SK-MEL-5 (cell line): ENCODE results near the gene CYP4V2. TPM values are rescaled to one million over a fixed set of nuclear protein-coding genes. Genes with fewer than 3 reads are reported as not detected.

Experiments
- DNase-seq: peaks from one replicate; pipeline ENCODE4 v3.0.0-alpha.2; 2016; ENCODE audit warnings: low read depth, low spot score
- in situ Hi-C: cut with HindIII; loops from 2 replicates; pipeline ENCODE4 v1.10.0; 2016; ENCODE audit warnings: low sequenced_read_pairs, high pct_unique_total_duplicates, low pct_unique_long_range_greater_than_20kb
- total RNA-seq: library from RNA; depleted of rRNA; stranded (reverse); fragments of >200 nt; shearing (Covaris generic); gene quantifications from 2 replicates; pipeline ENCODE4 v1.2.3, GENCODE V29; 2014; rRNA removed

Gene CYP4V2
- total RNA-seq, 1 experiment from 2014 or later, result 61.6 TPM

GRCh38 chr4:186248643-186249042 is 57.3 kb downstream of the CYP4V2 start:
- in situ Hi-C loops, result no loop called here
- DNase-seq, result peak; percentile 26

DNA sequence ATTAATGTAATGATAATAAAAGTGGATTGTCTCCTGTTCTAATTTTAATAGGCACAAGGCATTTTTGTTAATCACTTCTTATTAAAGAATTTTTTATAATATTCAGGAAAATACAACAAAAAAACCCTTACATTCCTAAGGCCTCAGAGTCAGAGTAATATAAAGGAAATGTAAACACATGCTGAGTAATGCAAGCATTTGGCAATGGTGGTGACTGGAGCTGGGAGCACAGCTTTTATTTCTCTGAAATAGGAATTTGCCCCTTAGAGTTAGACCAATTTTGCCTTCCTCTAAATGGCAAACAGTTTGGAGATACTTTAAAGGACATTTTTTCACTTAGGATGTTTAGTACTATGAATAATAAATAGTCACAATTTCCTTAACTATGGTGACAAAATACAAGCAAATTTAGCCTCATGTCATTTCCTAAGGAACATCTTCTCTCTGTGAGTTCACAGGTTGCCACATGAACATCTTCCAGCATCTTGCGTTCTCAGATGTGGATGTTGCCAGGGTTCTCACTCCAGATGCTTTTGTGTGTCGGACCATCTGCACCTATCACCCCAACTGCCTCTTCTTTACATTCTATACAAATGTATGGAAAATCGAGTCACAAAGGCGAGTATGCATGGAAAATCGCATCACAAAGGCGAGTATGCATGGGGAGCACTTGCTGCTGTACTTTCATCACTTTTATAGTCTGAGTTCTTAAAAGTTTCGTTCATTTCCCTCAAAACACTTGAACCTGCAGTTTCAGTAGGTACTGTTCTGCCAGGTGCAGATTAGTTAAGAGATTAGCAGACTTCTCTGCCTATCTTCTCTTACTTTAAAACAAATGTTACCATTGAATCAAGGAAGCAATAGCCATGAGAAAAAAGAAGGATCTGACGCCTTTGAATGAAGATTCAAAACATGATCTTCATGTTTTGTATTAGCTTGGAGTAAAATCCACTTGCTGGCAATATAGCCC is 58.7 kb downstream of the CYP4V2 start:
- no peak for DNase-seq
- in situ Hi-C loops, result no loop called here

- DNase-seq, result no peak
- in situ Hi-C loops, result no loop called here
These were observed 59.4 kb downstream of the CYP4V2 start for GRCh38 chr4:186250760-186251159.

- no peak for DNase-seq
- in situ Hi-C loops, result no loop called here
These were observed 63.8 kb downstream of the CYP4V2 start for GRCh38 chr4:186255122-186255521.

DNA sequence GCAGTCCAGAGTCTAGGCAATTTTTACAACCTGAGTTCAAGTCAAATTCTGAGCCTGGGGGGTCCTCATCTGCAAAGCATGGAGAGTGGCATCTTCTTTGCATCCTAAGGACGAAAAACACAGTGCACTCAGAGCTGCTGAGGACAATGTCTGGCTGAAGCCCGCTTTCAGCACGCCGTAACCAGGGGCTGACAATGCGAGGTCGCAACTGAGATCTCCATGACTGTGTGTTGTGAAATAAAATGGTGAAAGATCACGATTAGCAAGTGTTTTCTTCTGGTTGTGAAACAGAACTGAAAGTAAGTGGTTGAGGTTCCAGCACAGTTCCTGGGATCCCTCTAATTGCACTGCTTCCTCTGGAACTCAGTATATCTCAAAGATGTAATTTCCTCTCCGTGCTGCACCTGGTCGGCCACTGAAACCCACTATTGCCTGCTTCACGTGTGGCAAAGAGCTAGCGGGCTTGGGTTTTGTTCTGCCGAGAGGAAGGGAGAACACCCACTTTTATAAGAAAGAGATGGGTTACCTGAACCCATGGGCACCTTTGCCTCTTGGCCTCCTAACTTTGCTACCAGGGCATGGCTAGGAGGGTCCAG is 66.9 kb downstream of the CYP4V2 start:
- no peak for DNase-seq
- in situ Hi-C loops, result no loop called here

- in situ Hi-C loops, result no loop called here
- no peak for DNase-seq
These were observed 68.7 kb downstream of the CYP4V2 start for GRCh38 chr4:186260117-186260503.

Other genes starting within 250 kb of the CYP4V2 start
- gene TLR3, start 122.4 kb upstream of the CYP4V2 start, total RNA-seq, result 6.9 and 9.8 TPM in 2 replicates
- 9.0 and 10.1 TPM in 2 replicates for gene FAM149A, start 86.9 kb upstream of the CYP4V2 start, total RNA-seq
- gene KLKB1, start 35.9 kb downstream of the CYP4V2 start, total RNA-seq, result 0.16 TPM in 1 of 2 replicates, not detected in the other
- gene F11, start 74.6 kb downstream of the CYP4V2 start, total RNA-seq, result not detected in 2 replicates